HG02938 (cell line): ENCODE measurements around the gene CCNF.
"Not testable (repeated sequence)": the region's sequence is repeated elsewhere in the genome, so short reads cannot be mapped to it uniquely, and the experiment has no call there.

ENCODE experiments used
- ATAC-seq: cut with Tn5 transposase; IDR thresholded peaks from one replicate; pipeline ENCODE4 v1.9.1; 2021; ENCODE audit warnings: mild to moderate bottlenecking, moderate library complexity; ENCODE audit not compliant: unreplicated experiment

The CCNF gene

DNA sequence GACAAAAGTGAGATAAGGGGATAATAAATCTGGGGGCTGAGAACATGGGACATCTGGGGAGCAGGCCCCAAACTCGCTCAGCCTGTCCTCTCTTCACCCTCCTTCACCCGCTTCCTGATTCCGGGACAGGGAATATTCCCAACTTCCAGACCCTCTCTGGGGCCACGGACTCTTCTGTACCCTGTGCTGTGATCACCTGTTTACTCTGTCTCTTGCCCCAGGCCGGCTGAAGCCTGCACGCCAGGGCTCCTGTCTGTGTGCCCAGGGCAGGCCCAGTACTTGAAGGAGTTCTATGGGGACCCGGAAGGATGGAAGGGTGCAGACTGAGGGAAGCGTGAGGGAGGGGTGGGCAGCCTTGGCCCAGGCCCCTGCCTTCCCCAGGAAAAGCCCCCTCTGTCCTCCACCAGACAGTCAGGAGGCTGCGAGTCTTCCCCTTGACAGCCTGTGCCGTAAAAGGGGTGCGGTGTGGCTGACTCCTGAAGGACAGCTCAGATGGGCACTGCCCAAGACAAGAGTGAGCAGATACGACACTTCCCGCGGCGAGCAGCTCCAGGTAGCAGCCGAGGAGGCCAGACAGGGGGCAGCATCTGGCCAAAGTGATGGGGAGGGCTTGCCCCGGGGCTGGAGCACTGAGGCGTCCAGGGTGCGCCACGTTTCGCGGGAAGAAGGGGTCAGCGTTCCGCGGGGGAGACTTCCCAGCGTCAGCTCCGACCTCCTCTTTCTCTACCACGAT, 1.0 kb upstream of the CCNF start:
- no peak for ATAC-seq

DNA sequence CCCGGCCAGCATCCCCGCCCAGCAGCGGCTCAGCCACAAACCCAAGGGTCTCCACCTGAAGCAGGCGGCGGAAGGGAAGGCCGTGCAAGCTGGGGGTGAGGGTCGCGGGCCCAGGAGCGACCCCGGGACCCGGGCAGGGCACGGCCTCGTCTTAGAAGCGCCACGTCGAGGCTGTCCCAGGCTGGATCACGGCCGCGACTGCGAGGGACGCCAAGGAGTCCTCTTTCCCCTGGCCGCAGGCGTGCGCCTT, 538 bp upstream of the CCNF start:
- ATAC-seq = peak; percentile 26

DNA sequence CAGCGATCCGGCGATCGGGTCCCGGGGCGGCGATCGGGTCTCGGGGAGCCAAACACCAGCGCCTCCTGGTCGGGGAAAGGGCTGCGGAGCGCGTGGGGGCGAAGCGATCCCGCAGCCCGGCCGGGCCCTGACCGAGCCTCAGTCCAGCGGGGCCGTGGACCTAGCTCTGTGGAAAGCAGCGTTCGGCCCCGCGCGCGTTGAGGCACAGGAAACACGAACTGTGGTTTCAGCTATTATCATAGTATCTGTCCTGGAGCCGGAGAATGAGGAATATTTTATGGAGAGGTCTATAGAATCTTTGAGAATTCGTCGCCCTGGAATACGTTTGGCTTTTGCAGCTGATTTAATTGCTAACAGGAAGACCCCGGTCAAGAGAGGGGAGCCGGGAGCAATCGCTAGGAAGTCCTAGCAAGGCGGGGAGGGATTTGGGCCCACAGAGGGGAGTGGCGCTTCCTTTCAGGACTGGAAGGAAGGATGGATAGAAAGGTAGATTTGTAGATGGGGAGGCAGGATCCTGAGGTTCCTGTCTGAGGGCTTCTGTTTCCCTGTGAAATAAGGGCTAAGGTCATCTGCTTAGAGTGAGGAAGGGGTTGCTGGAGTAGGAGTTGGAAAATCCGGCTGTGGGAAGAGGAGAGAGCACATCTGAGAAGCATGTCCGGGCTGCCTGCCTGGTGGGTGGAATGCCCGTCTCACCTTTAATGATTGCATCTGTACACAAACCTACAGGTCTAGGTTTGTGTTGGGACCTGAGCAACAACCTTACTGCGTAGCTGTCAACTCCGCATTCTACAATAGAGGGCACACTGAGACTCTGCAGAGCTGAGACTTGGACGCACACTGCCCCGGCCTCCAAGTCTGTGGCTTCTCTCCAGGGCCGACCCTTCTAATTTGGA, 770 bp downstream of the CCNF start:
- ATAC-seq = peak; percentile 9

DNA sequence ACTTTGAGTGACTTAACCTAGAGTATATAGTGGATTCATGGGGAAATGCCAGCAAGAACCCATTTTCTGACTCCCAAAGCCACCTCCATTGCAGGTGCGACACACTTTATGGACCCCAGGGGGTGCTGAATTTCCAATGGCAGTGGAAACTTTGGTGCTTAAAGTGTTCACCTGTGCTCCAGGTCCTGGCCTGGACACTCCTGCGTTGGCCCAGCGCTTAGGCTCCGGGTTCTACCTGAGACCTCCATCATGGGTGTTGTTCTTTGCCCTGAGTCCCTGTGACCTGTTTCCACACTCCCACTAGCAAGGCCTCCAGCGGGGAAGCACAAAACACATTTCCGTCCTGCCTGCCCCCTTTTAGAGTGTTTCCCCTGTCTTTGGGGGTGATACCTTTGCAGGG, 3.0 kb downstream of the CCNF start:
- ATAC-seq = no peak

DNA sequence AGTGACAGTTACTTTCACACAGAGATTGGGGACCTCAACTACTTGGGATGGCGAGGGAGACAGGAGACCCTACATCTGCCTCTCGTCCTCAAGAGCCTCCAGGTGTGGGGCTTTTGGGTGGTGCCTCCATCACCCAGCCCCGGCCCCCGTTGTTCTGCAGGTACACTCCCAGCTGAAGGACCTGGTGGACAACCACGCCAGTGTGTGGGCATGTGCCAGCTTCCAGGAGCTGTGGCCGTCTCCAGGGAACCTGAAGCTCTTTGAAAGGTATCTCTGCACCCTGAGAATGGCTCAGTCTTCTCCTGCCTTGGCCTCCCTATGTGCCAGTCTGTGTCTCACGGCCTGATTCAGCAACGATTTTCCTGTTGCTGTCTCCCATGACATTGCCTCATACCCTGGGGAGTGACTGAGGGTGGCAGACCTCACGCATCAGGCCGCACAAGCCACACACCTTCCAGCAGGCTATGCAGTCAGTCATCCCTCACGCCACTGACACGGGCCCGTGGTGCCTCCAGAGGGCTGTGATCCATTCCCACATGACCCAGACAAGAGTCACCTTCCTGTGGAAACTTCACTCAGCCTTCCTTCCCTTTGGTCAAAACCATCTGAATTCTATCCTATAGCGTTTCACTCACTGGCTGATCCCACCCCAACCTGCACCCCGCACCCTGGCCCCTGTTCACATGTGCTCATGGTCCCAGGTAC, 3.7 kb downstream of the CCNF start:
- ATAC-seq = no peak

DNA sequence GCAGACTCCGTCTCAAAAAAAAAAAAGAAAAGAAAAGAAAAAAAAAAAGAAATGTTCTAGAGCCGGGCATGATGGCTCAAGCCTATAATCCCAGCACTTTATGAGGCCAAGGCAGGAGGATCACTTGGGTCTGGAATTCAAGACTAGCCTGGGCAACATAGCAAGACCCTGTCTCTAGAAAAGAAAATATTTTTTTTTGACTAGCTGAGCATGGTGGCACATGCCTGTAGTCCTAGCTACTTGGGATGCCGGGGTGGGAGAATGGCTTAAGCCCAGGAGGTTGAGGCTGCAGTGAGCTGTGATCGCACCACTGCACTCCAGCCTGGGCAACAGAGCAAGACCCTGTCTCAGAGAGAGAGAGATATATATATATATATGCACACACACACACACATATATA, 6.0 kb downstream of the CCNF start:
- ATAC-seq = not testable (repeated sequence)

DNA sequence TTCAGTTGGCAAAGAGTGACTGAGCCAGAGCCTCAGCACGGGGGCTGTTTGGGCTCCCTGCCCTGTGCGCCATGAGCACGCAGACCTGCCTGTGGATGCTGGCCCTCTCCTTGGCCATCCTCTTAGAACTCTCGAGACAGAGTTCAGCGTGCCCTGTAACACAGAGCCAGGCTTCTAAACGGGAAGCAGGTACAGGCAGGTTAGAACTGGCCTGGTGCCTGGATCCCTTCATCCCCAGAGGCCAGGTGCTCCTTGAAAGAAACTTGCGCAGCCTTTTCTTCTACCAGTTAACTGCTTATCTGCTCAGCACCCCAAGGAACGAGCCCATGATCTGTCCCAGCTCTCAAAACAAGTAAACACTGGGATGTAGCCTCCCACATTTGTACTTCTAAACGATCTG, 6.9 kb downstream of the CCNF start:
- no peak for ATAC-seq

DNA sequence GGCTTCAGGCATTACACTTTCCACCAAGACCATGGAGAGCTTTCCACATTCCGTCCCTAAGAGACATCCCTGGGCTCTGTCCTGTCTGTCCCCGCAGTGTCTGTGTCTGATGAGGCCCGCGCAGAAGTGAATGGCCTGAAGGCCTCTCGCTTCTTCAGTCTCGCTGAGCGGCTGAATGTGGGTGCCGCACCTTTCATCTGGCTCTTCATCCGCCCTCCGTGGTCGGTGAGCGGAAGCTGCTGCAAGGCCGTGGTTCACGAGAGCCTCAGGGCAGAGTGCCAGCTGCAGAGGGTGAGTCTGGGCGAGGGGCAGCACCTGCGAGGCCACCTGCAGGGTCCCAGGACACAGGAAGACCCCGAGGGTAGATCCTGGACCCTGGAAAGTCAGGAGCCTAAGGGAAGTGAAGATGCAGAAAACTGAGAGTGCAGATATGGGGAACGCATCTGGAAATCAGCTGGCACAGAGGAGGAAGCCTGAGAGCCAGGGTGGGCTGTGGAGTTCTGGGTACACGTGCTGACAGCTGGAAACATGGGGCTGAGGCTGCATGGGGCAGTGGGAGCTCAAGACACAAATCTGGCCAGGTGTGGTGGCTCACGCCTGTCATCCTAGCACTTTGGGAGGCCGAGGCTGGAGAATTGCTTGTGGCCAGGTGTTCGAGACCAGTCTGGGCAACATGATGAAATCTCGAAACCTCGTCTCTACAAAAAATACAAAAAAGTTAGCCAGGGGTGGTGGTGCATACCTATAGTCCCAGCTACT, 8.0 kb downstream of the CCNF start:
- ATAC-seq = no peak

DNA sequence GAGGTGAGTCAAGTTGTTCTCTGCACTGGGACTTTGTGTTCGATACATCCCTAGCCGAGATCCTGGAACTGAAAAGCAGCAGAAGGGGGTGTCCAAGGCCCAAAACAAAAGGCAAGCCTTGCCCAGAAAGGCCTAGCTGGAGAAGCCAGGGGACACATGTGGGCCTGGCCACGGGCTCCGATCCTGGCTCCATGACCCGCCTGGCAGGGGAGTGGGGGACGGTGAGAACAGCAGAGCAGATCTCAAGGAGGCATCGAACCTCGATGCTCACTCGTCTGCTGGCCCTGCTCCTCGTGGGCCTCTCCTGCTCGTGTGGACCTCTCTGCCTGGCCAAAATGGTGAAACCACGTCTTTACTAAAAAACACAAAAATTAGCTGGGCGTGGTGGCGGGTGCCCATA, 8.9 kb downstream of the CCNF start:
- ATAC-seq = no peak

DNA sequence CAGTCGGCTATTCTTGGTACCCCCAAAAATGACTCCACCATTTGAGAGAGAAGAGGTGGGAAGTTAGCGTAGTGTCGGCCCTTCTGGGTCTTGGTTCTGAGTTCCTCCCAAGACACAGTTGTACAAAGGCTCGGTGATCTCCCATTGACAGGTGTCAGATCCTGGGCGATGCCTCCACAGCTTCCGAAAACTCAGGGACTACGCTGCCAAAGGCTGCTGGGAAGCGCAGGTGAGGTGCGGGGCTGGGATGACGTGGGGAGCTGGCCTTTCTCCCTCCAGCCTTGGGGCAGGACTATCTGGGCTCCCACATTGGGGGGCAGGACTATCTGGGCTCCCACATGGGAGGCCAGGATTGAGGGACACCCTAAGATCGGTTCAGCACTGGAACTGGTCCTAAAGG, 10.4 kb downstream of the CCNF start:
- no peak for ATAC-seq

DNA sequence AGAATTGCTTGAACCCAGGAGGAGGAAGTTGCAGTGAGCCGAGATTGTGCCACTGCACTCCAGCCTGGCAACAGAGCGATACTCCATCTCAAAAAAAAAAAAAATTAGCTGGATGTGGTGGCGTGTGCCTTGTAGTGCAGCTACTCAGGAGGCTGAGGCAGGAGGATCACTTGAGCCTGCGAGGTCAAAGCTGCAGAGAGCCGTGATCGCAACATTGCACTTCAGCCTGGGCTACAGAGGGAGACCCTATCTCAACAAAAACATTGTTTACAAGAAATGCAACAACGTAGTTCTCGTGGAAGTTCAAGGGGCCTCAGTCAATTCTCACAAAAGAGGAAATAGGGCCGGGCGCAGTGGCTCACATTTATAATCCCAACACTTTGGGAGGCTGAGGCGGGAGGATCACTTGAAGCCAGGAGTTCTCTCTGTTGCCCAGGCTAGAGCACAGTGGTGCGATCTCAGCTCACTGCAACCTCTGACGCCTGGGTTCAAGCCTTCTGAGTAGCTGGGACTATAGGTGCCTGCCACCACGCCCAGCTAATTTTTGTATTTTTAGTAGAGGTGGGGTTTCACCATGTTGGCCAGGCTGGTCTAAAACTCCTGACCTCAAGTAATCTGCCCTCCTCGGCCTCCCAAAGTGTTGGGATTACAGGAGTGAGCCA, 12.0 kb downstream of the CCNF start:
- not testable (repeated sequence) for ATAC-seq

DNA sequence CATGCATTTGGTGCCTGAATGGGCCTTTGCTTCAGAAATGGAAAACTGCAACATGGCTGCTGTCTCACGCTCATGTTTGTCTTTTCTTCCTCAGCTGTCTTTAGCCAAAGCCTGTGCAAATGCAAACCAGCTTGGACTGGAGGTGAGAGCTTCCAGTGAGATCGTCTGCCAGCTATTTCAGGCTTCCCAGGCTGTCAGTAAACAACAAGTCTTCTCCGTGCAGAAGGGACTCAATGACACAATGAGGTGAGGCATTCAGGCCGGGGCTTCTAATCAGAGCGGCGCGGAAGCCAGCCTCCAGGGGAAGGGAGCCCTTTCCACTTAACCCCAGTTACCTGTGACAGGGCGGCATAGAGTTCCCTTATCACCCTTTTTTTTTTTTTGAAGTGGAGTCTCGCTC, 14.3 kb downstream of the CCNF start:
- ATAC-seq = no peak

DNA sequence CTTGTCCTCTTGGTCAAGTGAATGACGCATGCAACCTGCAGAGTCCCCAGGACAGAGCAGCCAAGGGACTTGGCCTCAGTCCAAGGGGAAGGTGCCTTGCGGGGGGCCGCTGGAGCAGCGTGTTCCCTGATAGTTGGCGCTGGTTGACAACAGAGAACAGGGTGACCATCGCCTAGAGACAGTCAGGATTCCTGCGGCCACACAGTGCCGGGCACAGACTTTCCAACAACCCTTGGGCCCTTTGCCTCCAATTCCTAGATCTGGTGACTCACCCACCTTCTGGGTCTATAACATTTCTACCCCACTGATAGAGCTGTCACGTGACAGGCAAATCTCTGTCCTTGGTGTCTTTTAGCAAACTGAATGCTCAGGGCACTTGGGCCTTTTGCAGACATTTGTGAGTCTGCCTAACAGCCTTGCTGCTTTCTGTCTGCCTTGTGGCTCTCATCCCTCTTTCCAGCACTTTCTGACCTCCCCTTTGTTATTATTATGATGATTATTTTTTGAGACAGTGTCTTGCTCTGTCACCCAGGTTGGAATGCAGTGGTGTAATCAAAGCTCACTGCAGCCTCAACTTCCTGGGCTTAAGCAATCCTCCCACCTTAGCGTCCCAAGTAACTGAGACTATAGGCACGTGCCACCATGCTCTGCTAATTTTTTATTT, 18.8 kb downstream of the CCNF start:
- no peak for ATAC-seq

DNA sequence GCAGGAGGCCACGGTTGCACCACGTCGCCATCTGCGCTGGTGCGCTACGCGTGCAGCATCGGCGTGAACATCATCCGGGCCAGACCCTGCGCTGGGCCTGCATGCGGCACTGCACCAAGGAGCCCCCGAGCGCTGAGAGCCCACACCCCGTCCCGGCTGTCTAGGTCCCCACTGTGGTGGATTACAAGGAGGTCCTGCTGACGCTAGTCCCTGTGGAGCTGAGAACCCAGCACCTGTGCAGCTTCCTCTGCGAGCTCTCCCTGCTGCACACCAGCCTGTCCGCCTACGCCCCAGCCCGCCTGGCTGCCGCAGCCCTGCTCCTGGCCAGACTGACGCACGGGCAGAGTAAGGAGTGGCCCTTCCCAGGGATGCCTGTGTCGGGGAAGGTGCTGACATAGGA, 19.9 kb downstream of the CCNF start:
- no peak for ATAC-seq

DNA sequence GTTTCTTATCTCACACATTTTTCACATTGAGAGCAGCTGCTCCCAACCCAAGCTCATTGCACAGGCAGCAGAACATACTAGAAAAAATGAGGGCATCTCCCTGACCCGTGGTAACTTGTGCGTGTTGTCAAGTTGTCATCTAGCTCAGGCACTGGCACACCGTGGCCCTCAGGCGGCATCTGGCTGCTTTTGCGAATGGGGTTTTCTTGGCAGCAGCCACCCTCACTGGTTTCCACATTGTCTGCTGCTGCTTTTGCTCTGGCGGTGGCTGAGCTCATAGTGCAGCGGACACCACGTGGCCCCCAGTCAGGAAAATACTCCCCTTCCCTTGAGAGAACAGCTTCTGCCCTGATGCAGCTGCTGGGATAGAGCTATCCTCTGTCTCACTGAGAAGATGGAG, 21.3 kb downstream of the CCNF start:
- ATAC-seq = no peak

DNA sequence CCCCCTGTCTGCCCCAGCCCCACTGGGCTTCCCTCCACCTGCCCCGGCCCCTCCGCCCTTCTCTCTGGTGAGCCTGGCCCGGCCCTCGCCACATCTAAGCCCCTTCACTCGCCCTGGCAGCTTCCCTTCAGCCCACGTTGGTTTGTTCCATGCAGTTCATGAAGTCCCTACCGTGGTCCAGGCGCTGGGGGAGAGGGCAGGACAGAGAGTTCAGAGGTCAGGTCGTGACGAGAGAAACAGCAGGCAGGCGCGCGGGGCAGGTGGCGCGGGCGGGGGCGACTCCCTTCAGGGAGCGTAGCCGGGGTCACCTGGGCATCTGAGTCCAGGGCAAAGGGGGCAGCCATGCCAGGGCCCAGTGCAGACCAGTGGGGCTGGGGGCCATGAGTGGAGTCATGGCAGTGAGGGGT, 21.7 kb downstream of the CCNF start:
- ATAC-seq = no peak

DNA sequence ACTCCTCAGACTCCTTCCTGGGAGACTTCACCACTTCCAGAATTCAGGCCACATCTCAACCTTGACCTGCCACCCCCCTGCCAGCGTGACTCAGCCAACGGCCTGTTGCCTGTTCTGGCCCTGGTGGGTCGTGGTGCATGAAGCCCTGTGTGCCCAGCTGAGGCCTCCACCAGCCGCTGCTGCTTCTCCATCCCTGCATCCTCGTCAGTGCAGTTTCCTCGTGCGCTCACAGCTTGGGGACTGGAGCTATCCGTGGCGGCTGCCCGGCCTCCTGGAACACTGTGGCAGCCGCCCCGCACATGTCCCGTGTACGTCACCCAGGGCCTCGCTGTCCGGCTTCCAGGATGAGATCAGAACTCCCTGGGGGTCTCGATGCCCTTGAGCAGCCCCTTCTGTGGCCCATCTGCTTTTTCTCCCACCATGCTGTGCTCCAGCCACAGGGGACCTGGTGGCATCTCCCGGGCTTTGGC, 22.6 kb downstream of the CCNF start:
- ATAC-seq = no peak

DNA sequence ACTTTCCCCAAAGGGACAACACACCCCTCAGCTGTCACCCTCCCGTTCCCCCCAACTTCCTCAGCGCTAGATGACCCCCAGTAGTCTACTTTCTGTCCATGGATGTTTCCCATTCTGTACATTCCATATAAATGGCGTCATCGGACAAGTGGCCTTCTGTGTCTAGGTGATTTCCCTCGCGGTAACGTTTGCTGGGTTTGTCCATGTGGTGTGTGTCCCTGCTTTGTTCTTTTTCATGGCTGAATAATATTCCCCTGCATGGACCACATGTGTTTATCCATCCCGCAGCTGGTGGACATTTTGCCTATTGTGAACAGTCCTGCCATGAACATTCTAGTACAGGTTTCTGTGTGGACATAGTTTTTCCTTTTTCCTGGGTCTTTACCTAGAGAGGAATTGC, 23.4 kb downstream of the CCNF start:
- no peak for ATAC-seq

DNA sequence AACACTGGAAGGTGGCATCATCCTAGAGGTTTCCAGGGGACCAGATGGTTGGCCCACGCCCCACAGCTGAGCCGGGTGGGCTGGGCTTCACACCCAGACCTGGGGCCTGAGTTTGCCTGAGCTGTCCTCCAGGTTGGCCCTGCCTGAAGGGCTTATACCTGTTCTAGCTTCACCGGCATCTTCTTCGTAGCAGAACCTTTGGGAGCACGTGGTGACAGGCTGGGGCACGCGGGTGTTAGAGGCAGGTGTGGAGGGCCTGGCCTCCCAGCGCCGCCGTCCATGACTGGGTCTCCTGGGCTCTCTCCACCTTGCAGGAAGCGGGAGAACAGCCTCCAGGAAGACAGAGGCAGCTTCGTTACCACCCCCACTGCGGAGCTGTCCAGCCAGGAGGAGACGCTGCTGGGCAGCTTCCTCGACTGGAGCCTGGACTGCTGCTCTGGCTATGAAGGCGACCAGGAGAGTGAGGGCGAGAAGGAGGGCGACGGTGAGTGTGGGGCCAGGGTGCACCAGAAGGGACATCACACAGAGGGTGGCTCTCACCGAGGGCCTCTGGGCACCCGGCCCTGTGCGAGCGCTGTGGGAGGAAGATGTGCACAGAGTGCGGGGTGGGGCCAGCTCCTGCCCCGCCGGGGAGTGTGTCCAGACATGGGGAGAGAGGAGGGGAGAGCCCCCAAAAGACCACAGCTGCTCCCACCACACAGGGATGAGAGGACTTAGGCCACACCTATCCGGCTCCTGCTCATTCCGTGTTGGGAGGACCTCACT, 26.0 kb downstream of the CCNF start:
- no peak for ATAC-seq
